GM18526 (cell line): Measurements from ENCODE around the gene WDR12.

ENCODE experiments used
- POLR2A ChIP-seq: IDR thresholded peaks from 3 replicates; pipeline ENCODE4 v1.6.1; 2011; ENCODE audit not compliant: insufficient read length; ENCODE audit errors: extremely low read depth

Gene WDR12

DNA sequence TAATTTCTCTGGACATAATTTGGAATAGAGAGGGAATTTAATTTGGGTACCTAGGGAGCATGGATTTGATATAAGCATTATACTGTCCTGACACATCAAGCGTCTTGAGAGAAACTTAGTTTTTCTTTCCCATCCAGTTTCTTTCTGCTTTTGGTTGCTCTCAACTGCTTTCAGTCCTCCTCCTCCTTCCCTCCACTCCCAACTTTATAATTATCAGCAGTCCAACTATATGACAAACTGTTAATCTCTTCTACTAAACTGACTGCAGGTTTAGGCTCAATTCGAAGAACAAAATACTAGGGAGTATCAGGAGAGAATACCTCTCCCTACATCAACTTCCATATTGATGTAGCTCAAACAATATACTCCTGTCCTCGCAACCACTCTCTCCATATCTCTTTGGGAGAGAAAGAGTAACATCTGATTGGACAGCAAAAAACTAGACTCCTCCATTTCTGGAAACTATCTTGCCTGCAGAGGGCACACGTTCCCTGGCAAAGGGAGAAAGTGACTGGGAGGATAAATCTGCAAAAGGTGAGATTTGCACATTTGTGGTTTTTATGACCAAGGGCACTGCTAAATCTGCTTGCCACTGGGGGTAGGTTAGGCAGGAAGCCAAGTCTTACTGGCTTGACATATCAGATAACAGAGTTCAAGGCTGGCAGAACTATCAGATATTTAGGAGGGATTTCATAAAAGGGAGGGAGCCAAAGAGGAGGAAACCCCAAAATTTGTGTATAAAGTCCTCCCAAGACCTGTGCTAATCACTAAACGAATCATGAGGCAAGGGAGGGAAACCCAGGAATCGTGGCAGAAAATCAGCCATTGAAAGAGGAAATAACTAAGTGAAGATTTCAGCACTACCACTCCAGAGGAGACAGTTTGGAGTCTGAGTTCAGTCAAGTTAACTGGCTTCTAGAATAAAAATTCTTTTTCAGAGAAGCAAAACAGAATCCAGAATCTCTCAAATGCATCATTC, 79.9 kb downstream of the WDR12 start:
- TF ChIP-seq POLR2A, result no peak

- TF ChIP-seq POLR2A, result no peak
These were observed 86.6 kb downstream of the WDR12 start for GRCh38 chr2:202824901-202825300.
